ENCODE measurements around the gene UBA6. TPM values are rescaled to one million over a fixed set of nuclear protein-coding genes. Genes with fewer than 3 reads are reported as not detected.

UBA6 gene
- total RNA-seq, 1 experiment from 2014 or later = 81.5 TPM

DNA sequence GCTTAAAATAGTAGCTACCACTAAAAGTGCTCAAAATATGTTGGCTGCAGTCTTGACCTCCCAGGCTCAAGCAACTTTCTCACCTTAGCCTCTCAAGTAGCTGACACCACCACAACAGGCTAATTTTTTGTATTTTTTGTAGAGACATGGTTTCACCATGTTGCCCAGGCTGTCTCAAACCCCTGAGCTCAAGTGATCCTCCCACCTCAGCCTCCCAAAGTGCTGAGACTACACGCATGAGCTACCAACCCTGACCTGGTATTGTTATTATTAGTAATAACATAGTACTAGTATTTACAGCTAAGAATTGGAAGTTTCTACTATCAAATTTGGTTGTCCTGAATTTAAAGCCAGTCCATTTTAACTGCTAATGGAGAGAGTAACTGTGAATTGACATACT is 124.4 kb downstream of the UBA6 start:
- H3K27ac Mint-ChIP-seq = no peak overlapping the region
- no peaks in the 10 kb centered on the region for H3K9me3 Mint-ChIP-seq
- ChIA-PET CTCF (no interaction called here), POLR2A (no interaction called here)
- peaks cover 11% of the 10 kb centered on the region for H3K4me1 Mint-ChIP-seq
- ATAC-seq = no peak
- H3K36me3 Mint-ChIP-seq = no peaks in the 10 kb centered on the region
- no peak overlapping the region for H3K4me3 Mint-ChIP-seq
- H3K27me3 Mint-ChIP-seq (ENCODE audit: low read depth) = no peaks in the 10 kb centered on the region
- TF ChIP-seq ETV6 (CRISPR knock-in tag; IDR thresholded peaks at IDR 0.05) = no peak
- no peak for DNase-seq (ENCODE audit: low spot score)

- Mint-ChIP-seq H3K36me3 (no peaks in the 10 kb centered on the region), H3K9me3 (no peaks in the 10 kb centered on the region), H3K4me3 (no peak overlapping the region), H3K27ac (peak overlapping the region; percentile 60; the same call in 1 of the 2 replicates), H3K27me3 (ENCODE audit: low read depth) (no peaks in the 10 kb centered on the region), H3K4me1 (peaks cover 11% of the 10 kb centered on the region)
- ChIA-PET CTCF (no interaction called here), POLR2A (no interaction called here)
- peak; percentile 16; the same call in 1 of the 2 replicates for ATAC-seq
- DNase-seq (ENCODE audit: low spot score) = no peak
- TF ChIP-seq, protein P1, sequence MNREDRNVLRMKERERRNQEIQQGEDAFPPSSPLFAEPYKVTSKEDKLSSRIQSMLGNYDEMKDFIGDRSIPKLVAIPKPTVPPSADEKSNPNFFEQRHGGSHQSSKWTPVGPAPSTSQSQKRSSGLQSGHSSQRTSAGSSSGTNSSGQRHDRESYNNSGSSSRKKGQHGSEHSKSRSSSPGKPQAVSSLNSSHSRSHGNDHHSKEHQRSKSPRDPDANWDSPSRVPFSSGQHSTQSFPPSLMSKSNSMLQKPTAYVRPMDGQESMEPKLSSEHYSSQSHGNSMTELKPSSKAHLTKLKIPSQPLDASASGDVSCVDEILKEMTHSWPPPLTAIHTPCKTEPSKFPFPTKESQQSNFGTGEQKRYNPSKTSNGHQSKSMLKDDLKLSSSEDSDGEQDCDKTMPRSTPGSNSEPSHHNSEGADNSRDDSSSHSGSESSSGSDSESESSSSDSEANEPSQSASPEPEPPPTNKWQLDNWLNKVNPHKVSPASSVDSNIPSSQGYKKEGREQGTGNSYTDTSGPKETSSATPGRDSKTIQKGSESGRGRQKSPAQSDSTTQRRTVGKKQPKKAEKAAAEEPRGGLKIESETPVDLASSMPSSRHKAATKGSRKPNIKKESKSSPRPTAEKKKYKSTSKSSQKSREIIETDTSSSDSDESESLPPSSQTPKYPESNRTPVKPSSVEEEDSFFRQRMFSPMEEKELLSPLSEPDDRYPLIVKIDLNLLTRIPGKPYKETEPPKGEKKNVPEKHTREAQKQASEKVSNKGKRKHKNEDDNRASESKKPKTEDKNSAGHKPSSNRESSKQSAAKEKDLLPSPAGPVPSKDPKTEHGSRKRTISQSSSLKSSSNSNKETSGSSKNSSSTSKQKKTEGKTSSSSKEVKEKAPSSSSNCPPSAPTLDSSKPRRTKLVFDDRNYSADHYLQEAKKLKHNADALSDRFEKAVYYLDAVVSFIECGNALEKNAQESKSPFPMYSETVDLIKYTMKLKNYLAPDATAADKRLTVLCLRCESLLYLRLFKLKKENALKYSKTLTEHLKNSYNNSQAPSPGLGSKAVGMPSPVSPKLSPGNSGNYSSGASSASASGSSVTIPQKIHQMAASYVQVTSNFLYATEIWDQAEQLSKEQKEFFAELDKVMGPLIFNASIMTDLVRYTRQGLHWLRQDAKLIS (CRISPR knock-in tag; IDR thresholded peaks at IDR 0.05; ENCODE audit: borderline replicate concordance) = no peak
- no peak for TF ChIP-seq SP1 (CRISPR knock-in tag; conservative IDR thresholded peaks at IDR 0.05)
- TF ChIP-seq AR (CRISPR knock-in tag; IDR thresholded peaks at IDR 0.05) = no peak
These were observed 124.9 kb downstream of the UBA6 start for GRCh38 chr4:67576059-67576466.

- DNase-seq (ENCODE audit: low spot score) (no peak), ATAC-seq (peak; percentile 72)
- Mint-ChIP-seq H3K4me1 (peaks cover 11% of the 10 kb centered on the region), H3K27me3 (ENCODE audit: low read depth) (no peaks in the 10 kb centered on the region), H3K4me3 (no peak overlapping the region), H3K27ac (peak overlapping the region; percentile 60), H3K9me3 (no peaks in the 10 kb centered on the region), H3K36me3 (no peaks in the 10 kb centered on the region)
- ChIA-PET POLR2A (no interaction called here), CTCF (no interaction called here)
- no peak for TF ChIP-seq AR (CRISPR knock-in tag; IDR thresholded peaks at IDR 0.05)
- TF ChIP-seq, protein P2, sequence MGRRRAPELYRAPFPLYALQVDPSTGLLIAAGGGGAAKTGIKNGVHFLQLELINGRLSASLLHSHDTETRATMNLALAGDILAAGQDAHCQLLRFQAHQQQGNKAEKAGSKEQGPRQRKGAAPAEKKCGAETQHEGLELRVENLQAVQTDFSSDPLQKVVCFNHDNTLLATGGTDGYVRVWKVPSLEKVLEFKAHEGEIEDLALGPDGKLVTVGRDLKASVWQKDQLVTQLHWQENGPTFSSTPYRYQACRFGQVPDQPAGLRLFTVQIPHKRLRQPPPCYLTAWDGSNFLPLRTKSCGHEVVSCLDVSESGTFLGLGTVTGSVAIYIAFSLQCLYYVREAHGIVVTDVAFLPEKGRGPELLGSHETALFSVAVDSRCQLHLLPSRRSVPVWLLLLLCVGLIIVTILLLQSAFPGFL (CRISPR knock-in tag; IDR thresholded peaks at IDR 0.05; ENCODE audit: borderline replicate concordance) = no peak
- no peak for TF ChIP-seq RORB (CRISPR knock-in tag; IDR thresholded peaks at IDR 0.05)
- no peak for TF ChIP-seq IRF2 (CRISPR knock-in tag; IDR thresholded peaks at IDR 0.05; ENCODE audit: borderline replicate concordance, low read depth)
These were observed 125.5 kb downstream of the UBA6 start for GRCh38 chr4:67575232-67576058.
